Measurements from ENCODE around the gene SNRK. TPM values are rescaled to one million over a fixed set of nuclear protein-coding genes. Genes with fewer than 3 reads are reported as not detected.
"Not testable (repeated sequence)": the region's sequence is repeated elsewhere in the genome, so short reads cannot be mapped to it uniquely, and the experiment has no call there.

Gene SNRK
- total RNA-seq, 1 experiment from 2014 or later, result 11.4 TPM

- DNase-seq (ENCODE audit: low spot score), result no peak
Measured at GRCh38 chr3:43346978-43347749, 60.8 kb downstream of the SNRK start.

GRCh38 chr3:43347774-43348173, 61.4 kb downstream of the SNRK start:
- DNase-seq (ENCODE audit: low spot score), result no peak

- no peak for DNase-seq (ENCODE audit: low spot score)
Measured at GRCh38 chr3:43348350-43348749, 62.0 kb downstream of the SNRK start.

- no peak for DNase-seq (ENCODE audit: low spot score)
Measured at GRCh38 chr3:43348852-43349574, 62.7 kb downstream of the SNRK start.

GRCh38 chr3:43349716-43350115, 63.4 kb downstream of the SNRK start:
- no peak for DNase-seq (ENCODE audit: low spot score)

- DNase-seq (ENCODE audit: low spot score), result no peak
Measured at GRCh38 chr3:43353393-43353792, 67.1 kb downstream of the SNRK start.

- no peak for DNase-seq (ENCODE audit: low spot score)
Measured at GRCh38 chr3:43353923-43354670, 67.8 kb downstream of the SNRK start.

- DNase-seq (ENCODE audit: low spot score), result not testable (repeated sequence)
Measured at GRCh38 chr3:43356033-43356432, 69.7 kb downstream of the SNRK start.

GRCh38 chr3:43361077-43361476, 74.7 kb downstream of the SNRK start:
- no peak for DNase-seq (ENCODE audit: low spot score)

- DNase-seq (ENCODE audit: low spot score), result no peak
Measured at GRCh38 chr3:43362183-43362582, 75.8 kb downstream of the SNRK start.

- DNase-seq (ENCODE audit: low spot score), result no peak
Measured at GRCh38 chr3:43362961-43363360, 76.6 kb downstream of the SNRK start.

- DNase-seq (ENCODE audit: low spot score), result no peak
Measured at GRCh38 chr3:43363621-43364266, 77.4 kb downstream of the SNRK start.

- DNase-seq (ENCODE audit: low spot score), result no peak
Measured at GRCh38 chr3:43364494-43364893, 78.2 kb downstream of the SNRK start.

GRCh38 chr3:43364926-43365325, 78.6 kb downstream of the SNRK start:
- no peak for DNase-seq (ENCODE audit: low spot score)

- DNase-seq (ENCODE audit: low spot score), result no peak
Measured at GRCh38 chr3:43365601-43366305, 79.4 kb downstream of the SNRK start.

- DNase-seq (ENCODE audit: low spot score), result no peak
Measured at GRCh38 chr3:43366481-43366880, 80.1 kb downstream of the SNRK start.

GRCh38 chr3:43366885-43367284, 80.5 kb downstream of the SNRK start:
- DNase-seq (ENCODE audit: low spot score), result no peak

- DNase-seq (ENCODE audit: low spot score), result no peak
Measured at GRCh38 chr3:43369404-43370292, 83.3 kb downstream of the SNRK start.

- no peak for DNase-seq (ENCODE audit: low spot score)
Measured at GRCh38 chr3:43370293-43370980, 84.1 kb downstream of the SNRK start.

GRCh38 chr3:43371494-43371893, 85.2 kb downstream of the SNRK start:
- DNase-seq (ENCODE audit: low spot score), result no peak
